HG03432 (cell line): ENCODE measurements around the gene CHDH.

Experiments used
- ATAC-seq: cut with Tn5 transposase; IDR thresholded peaks from one replicate; pipeline ENCODE4 v1.9.1; 2021; ENCODE audit warnings: mild to moderate bottlenecking, moderate library complexity; ENCODE audit not compliant: unreplicated experiment

CHDH gene, protein sequence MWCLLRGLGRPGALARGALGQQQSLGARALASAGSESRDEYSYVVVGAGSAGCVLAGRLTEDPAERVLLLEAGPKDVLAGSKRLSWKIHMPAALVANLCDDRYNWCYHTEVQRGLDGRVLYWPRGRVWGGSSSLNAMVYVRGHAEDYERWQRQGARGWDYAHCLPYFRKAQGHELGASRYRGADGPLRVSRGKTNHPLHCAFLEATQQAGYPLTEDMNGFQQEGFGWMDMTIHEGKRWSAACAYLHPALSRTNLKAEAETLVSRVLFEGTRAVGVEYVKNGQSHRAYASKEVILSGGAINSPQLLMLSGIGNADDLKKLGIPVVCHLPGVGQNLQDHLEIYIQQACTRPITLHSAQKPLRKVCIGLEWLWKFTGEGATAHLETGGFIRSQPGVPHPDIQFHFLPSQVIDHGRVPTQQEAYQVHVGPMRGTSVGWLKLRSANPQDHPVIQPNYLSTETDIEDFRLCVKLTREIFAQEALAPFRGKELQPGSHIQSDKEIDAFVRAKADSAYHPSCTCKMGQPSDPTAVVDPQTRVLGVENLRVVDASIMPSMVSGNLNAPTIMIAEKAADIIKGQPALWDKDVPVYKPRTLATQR

DNA sequence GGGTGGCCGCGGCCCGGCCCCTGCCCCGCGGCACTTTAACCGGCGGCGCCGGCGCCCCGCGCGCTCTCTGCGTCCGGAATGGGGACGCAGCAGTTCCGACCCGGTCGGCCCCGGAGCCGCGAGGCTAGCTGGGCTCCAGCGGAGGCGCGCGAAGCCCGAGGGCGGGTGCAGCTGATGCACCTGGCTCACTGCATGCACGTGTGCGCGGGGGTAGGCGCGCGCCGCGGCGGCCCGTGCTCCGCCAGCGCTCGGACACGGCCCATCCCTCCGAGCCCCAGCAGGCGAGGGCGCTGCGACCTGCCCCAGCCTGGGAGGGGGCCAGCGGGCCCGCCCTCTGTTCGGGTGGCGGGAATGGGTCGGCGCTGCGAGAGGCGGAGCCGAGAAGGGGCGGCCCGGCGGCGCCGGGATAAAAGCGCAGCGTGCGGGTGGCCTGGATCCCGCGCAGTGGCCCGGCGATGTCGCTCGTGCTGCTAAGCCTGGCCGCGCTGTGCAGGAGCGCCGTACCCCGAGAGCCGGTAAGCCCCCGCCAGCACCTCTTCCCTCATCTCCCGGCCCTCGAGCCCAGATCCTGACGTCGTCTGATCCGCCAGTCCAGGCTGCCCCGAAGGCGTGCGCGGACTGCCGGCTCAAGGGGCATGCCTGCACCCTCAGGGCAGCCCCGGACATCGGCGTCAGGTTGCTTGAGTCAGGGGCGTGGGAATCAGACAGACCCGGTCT is at the start of gene CHDH, which contains the start of gene IL17RB:
CHDH (minus strand) TSS at position 286 of the 717 bp plus-strand sequence. CDS start 22,411 bp downstream, outside the sequence.
IL17RB (plus strand) TSS at position 435 of the 717 bp plus-strand sequence; CDS start at position 456, 21 bp downstream.
- ATAC-seq, result peak; percentile 47

DNA sequence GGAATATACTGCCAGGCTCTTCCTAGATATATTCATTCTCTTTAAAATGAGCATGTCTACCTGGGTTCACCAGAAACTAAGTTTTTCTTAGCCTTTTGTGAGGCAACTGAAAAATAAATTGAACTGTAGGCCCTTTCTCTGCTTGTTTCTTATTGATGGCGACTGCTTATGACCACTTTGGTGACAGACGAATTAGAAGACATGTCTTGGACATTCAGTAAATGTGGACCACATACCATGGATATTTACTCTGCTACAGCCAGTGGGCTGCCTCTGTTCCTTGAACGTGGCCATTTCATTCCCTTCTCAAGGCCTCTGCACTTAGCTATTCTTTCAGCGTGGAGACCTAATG is 46.0 kb upstream of the CHDH start:
- no peak for ATAC-seq

GRCh38 chr3:53891497-53892285 is 45.5 kb upstream of the CHDH start, which contains the start of gene SELENOK:
SELENOK (minus strand) TSS chr3:53891859.
- ATAC-seq, result peak; percentile 97

DNA sequence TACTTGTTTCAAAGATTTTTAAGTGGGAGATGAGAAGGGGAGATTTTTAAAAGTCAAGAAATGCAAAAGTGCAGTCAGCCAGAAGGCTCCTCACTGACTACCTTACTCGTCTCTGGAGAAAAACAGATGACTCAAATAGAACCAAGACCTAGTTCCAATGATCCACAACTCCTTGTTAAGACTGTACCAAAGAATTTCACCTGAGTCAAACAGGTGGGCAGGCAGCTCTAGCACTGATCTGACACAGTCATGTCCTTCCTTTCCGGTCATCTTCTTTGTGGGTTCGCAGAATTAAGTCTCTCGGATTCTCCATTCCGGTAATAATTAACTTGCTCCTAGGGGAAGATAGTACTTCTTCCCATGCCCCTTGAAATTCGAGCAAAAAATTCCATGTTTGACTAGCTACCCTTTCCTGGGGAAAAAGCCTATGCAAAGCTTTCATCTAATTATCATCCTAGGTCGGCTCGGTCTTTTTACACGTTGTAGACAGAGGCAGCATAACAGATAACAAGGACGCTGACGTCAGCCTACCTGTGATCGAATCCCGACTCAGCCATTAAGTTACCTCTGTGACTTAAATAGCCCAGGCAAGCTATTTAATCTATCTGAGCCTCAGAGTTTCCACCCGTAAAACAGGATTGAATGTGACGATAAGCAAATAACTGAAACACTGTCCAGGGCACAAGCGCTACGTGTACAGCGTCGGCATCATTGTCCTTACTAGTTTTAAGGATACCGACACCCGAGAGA is 44.7 kb upstream of the CHDH start:
- ATAC-seq, result peak; percentile 16

- no peak for ATAC-seq
Observed at GRCh38 chr3:53888232-53888631, 42.0 kb upstream of the CHDH start.

DNA sequence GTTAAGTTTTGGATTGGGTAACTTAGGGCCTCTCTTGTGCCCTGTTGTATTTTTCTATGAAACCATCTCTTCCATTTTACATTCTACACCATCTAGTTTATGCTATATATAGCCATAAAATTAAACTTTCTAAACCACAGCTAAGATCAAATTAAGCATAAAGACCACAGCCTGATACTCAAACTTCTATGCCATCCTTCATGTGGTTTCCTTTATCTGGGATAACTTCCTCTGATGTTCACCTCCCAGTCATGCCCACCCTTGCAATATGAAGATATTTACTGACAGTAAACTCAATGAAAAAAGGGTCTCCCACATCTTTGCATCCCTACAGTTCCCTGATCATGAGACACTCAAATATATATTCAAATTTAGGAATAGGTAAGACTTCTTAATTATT is 41.2 kb upstream of the CHDH start:
- no peak for ATAC-seq

- ATAC-seq, result no peak
Observed at GRCh38 chr3:53885239-53885638, 39.0 kb upstream of the CHDH start.

DNA sequence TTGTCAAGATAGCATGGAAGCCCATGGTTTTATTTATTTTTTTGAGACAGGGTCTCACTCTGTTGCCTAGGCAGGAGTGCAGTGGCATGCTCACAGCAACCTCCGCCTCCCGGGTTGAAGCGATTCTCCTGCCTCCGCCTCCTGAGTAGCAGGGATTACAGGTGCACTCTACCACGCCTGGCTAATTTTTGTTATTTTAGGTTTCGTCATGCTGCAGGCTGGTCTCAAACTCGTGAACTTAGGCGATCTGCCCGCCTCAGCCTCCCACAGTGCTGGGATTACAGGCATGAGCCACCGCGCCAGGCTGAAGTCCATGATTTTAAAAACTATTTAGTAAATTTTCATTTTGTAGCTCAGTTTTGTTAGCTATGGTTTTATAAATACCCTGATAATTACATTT is 38.4 kb upstream of the CHDH start:
- no peak for ATAC-seq

- ATAC-seq, result no peak
Observed at GRCh38 chr3:53883008-53883407, 36.8 kb upstream of the CHDH start.

DNA sequence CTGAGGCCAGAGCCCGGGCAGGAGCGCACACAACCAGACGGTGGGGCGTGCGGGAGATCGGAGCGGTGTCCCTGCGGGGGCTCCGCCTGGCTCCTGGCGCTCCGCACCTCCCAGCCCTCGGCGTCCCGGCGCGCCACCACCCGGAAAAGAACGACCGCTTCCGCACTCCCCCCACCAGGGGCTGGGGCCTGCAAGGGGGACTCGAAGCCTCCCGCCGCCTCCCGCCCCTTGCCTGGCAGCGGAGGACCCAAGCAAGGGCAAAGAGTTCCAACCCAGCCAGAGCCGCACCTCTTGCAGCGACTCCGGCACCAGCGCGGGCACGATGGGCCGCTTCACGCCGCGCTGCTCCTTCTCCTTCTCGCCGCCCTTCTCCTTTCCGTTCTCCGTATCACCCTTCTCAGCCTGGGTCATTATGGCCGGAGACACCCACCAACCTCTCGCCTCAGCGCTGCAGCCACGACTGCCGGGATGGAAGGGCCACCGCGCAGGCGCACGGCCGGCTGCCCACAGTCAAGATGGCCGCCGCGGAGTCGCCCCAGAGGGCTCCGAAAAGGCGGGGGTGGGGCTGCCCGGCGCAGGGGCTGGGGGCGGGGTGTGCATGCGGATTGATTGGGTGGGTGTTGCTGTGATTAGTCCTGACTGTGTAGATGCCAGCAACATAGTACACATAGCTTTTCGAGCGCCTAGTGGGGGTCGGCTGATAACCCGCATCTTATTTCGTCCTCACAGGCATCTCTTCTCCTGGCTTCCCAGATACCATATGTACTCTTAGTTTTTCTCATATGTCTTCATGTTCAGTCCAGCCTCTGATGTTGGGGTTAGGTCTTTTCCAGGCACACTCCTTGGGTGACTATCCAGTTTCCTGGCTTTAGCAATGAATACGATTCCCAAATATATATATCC is 35.7 kb upstream of the CHDH start, which contains the start of gene ACTR8:
ACTR8 (minus strand) TSS at position 462 of the 903 bp plus-strand sequence; CDS start at position 411, 51 bp downstream.
- ATAC-seq, result peak; percentile 94

DNA sequence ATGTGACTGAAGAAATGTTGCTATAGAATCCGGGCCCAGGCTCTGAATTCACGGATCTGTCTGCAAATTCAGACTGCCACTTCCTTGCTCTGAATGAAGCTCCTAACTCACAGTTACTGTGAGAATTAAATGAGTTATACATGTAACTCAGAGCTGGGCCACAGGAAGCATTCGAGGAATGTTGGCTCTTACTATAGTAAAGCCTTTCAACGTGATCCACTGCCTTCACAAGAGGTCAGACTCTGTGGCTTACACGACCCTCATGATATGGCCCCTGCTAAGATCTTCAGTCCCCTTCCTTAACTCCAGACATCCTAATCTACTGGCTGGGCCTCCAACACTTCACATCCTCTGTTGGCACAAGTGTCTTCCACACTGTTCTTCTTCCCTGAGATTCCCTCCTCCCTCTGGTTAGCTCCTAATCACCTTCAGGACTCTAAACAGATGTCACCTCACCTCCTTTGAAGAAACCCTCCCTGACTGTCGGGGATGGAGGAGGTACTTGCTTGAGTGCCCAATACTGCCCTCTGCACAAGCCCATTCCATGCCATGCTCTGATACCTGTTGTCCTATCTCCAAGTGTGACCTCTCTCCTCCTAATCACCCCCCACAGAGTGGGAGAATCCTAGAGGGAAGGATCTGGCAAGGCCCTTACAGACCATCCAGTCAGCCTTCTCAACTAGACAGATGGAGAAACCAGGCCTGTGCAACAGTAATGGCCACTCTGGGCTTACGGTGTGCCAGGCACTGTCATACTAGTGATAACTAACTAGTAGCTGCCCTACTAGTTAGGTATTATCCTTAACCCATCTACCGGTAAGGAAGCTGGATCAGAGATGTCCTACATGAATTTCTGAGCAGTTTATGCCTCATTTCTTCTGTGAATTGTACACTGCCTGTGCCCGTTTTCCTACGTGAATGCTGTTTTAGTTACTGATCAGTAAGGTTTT is 34.5 kb upstream of the CHDH start:
- ATAC-seq, result no peak

DNA sequence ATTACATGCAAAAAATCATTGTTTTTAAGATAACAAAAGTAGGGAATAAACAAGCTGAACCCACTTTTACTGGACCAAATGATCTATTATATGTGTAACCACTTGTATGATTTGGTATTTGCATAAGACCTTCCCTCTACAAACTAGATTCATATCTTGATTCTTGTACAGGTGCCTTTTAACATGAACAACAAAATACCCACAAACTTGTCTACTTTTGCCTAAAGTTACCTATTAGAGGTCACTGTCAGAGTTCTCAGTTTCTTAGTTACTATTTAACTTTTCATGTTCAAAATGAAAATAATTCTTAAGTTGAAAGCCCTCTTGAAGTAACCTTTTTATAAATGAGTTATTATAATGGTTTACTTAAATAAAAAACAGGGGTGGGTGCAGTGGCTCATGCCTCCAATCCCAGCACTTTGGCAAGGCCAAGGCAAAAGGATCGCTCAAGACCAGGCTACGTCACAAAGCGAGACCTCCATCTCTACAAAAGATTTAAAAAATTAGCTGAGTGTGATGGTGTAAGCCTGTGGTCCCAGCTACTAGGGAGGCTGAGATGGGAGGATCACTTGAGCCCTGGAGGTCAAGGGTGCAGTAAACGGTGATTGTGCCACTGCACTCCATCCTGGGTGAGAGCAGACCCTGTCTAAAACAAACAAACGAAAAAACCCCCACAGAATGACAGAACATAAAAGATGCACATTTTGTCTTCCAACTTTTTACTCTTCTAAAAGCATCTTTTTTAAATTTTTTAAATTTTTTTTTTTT is 19.7 kb upstream of the CHDH start:
- peak; percentile 42 for ATAC-seq

DNA sequence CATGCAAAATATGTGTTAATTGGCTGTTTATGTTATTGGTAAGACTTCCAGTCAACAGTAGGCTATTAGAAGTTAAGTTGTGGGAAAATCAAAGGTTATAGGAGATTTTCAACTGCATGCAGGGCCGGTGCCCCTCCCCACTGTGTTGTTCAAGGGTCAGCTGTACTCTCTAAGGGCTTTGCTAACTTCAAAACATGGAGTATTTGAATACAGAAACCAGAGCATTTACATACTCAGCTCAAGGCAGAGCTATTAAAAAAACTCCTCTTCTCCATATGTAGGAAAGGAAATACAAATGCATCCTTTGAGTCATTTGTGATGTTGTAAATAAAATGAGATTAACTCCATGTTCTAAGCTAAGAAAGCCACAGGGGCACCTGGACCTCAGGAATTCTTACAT is 16.9 kb upstream of the CHDH start:
- ATAC-seq, result no peak

DNA sequence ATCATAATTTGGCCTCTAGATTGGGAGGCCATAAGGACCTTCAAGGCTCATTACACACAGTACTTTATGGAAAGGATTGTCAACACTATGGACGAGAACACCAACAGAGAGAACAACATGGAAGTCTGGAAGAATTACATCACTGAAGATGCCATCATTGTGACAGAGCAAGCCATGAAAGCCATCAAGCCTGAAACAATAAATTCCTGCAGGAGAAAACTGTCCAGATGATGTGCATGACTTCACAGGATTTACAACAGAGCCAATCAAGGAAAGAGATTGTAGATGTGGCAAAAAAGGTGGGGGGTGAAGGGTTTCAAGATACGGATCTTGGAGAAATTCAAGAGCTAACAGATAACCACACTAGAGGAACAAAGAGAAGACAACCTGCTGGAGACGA is 16.0 kb upstream of the CHDH start:
- ATAC-seq, result no peak

GRCh38 chr3:53860196-53860595 is 14.0 kb upstream of the CHDH start:
- no peak for ATAC-seq

GRCh38 chr3:53859178-53859577 is 13.0 kb upstream of the CHDH start:
- no peak for ATAC-seq

DNA sequence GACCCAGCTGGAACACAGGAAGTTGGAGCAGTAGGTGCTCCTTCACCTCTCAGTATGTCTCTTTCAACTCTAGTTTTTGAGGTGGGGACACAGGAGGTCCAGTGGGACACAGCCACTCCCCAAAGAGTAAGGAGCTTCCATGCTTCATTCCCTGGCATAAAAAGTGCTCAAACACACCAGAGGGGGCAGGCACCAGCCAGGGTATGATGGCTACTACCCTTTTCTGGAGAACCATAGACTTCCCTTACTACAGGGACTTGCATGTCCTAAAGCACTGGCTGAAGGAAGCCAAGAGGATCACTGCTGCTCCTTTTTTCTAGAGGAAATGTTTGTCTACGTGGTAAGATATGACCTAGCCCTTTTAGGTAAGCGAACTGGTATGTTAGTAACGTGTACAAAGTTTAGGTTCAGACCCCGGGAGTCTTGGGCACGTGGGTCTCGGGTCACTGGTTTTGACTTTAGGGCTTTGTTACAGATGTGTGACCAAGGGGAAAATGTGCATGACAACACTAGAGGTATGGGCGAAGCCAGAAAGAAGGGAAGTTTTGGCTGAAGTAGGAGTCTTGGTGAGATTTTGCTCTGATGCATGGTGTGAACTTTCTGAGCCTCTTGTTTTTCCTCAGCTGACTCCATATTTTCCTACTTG is 12.0 kb upstream of the CHDH start:
- ATAC-seq, result no peak
